Measurements from ENCODE around the gene DPP4.

DPP4 gene

DNA sequence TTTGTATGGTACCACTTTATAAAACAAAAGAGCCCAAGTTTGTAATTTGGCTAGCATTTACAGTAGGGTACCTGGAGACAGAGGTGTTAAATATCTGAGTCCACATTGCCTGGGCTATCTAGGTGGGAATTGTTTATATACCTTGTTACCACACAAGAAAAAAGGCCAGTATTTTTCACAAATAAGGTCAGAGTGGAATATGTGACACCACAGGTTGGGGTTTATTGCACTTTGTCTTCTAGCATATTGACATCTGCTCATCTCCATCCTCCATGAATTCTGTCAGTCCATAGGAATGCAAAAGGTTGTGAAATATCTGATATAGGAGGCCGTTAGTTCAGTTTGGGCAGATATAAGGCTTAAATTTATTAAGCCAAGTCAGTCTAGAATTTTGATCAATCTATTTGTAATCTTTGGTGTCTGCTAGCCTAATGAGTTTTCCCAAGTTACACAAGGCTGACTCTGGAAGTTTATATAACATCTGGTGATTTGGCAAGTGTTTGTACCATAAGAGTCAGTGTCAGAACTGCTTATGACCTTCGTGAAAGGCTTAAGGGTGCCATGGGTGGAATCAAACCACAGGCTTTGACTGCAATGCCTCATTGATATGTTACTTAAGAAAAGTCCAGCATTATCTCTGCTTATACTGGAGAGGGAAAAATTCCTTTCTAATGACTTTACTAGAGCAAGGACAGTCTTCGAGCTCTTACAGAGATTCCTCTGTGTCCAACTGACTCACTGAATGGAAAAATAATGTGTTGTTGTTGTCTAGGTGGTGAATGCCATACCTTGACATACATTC lies 11.3 kb upstream of the DPP4 start:
- no peak for DNase-seq

DNA sequence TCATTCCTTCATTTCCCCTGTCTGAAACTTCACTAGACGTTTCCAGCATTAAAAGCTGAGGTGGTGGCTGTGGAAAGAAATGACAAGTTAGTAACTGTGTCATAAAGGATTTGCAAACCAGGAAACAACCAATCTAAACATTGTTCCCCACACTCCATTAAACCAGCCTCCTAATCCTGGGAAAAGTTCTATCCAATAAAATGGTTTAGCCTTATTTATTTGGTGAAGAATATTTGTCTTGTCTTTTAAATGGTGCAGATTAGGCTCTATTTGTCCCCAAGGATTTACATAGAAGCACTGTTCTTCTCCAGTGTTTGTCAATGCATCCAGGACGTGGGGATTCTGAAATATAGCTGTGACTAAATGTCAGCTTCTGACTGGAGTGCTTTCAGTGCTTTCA lies 10.5 kb upstream of the DPP4 start:
- DNase-seq = no peak

- DNase-seq = no peak
Observed at GRCh38 chr2:162082681-162083080, 8.7 kb upstream of the DPP4 start.

DNA sequence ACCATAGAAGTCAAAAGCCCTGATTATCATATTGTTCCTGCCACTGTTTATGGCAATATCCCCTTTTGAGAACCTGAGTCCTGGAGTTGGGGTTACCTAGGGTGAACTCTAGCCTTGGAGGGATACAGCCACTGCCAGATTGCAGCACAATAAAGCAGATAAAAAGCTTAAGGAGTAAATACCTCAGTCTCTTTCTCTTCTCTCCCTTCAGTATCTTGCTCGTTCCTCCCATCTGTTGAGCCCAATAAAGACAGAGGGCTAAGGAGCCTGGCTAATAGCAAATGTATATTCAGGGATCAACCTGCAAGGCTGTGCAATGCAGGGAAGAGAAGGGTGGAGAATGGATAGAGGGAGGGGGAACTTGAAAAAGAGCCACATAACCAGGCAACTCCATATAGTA lies 8.0 kb upstream of the DPP4 start:
- no peak for DNase-seq

DNA sequence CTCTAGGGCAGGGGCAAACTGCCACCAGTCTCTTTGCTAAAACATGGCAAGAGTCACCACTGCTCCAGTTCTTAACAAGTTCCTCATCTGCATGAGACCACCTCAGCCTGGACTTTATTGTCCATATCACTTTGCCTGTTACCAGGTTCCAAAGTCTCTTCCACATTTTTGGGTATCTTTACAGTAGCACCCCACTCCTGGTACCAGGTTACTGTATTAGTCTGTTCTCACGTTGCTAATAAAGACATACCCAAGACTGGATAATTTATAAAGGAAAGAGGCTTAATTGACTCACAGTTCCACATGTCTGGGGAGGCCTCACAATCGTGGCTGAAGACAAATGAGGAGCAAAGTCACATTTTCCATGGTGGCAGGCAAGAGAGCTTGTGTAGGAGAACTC lies 5.5 kb upstream of the DPP4 start:
- no peak for DNase-seq

- DNase-seq = no peak
Observed at GRCh38 chr2:162075689-162076132, 1.7 kb upstream of the DPP4 start.

GRCh38 chr2:162074928-162075688 lies 1.1 kb upstream of the DPP4 start:
- no peak for DNase-seq

- DNase-seq = no peak
Observed at GRCh38 chr2:162074632-162074895, 549 bp upstream of the DPP4 start.

GRCh38 chr2:162072976-162073887 lies 783 bp downstream of the DPP4 start:
- no peak for DNase-seq

DNA sequence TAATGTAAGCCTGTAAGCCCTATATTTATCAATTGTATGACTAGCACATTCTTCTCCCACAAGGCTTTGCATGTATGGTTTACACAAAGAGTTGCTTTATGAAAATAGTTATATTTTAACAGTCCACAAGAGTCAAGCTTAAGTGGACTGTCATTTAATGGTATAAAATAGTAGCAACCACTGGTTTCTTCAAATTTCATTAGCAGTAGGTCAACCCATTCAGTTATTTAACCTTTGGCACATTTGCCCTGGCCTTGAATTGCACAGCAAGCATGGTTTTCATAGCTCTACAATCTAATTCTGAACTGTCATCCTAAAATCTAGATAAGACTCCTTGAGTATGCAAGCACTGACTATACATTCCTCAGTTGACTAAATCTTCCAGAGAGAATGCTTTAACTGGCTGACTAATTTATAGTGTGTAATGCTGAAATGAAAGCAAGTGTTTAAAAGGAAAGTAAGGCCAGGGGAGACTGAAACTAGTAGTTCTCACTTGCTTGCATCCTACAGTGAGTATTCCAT lies 1.8 kb downstream of the DPP4 start:
- DNase-seq = no peak

DNA sequence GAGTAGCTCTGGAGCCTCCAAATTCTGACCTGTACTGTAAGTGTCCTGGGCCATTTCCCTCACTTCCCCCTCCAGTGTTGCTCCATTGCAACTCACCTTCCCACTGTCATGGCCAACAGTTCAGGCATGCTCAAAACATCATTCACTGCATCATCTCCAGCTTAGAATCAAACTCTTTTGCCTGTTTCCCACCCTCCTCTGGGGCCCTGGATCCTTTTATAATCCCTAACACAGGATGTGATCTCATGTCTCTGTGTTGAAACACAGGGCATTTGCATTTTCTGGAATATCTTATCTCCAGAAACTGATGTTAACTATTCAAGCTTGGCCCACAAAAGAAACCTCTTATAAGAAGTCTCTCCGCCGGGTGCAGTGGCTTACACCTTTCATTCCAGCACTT lies 3.0 kb downstream of the DPP4 start:
- no peak for DNase-seq

- DNase-seq = no peak
Observed at GRCh38 chr2:162070228-162070936, 3.6 kb downstream of the DPP4 start.

DNA sequence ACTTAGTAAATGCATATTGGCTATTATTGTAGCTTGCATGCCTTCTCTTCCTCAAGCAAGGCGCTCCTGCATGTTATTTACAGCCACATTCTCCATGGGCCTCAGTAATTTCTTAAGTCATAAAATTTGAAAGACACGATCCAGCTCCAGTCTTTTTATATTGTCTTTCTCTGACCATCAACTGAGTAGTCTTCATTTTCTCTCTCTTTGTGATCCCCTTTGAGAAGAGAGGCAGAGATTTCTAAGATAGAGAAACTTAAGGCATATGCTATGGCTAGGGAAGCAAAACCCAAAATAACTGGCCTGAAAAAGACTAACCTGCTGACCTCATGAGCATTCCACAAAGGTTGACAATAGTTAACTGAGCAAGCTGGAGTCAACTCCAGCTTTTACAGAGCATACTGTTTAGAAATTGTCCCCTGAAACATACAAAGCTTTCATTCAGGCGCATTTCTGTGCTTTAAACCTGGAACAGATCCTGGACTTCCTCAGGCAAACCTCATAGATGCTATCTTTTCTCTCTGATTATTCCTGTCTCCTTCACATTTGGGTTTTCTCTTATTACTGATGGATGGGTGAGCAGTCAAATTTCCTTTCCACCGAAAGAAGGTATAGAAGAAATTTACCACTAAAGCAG lies 4.6 kb downstream of the DPP4 start:
- no peak for DNase-seq

DNA sequence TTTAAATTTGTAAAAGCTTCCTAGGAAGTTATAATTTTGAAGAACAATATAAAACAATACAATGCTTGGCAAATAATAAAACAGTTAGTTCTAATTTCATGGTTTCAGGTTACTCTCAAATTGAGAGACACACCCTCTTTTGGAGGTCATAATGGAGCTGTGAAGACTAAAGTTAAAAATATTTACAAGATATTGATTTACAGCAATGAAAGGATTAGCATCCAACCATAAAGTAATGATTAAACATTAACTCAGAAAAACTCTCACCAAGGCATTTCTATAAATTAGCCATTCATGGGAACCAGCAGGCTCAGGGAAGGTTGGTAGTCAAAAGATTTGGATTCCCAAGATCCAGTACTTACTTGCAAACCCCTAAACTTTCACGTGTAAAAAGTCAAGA lies 6.4 kb downstream of the DPP4 start:
- DNase-seq = no peak

DNA sequence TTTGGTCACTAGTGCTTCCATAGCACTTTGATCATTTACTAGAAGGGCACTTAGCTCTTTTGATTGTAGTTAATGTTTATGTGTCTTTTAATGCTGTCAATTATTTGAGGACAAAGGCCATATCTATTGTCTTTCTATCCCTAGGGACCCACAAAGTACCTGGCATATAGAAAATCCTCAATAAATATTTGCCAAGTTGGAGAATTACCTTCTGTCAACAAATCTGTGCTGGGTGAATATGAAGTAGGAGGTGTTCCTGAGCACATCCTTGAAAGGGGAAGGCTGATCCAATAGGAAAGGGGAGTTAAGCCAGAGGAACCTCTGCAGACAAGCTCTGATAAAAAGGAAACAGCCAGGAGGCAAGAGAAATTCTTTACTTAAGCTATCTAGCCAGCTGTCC lies 8.2 kb downstream of the DPP4 start:
- no peak for DNase-seq

DNA sequence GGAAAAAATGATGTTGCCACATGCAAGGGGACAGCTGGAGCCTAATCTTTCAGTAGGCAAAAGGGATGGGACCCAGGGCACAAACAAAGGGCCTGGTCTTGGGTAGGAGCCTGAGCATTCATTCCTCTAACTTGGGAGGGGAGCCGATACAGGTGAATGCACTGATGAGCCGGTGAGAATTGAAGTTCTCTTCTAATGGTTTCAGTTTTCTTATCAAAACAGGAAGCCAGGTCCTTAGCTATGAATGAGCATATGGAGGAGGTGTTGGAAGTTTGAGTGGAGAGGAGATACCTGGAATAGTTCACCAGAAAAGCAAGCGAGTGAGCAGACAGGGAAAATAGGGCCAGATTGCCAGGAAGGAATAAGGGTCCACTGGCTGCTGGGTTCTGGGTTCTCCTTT lies 10.1 kb downstream of the DPP4 start:
- no peak for DNase-seq

DNA sequence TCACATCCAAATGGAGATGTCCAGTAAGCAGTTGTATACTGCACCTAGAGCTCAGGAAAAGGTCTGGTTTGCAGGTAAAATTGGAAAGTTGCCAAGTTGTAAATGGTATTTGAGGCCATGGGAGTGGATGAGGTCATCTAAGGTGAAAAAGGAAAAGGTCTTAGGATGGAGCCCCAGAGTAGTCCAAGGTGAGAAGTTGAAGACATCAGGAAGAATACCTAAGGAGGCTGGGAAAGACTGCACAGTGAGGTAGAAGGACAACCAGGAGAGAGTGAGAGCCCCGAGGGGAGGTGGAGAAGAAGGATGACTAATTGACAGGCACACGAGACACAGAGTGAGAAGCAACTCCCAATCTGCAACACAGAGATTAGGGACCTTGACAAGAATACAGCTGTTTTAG lies 10.7 kb downstream of the DPP4 start:
- no peak for DNase-seq

GRCh38 chr2:162062559-162062958 lies 11.5 kb downstream of the DPP4 start:
- no peak for DNase-seq

GRCh38 chr2:162061021-162061420 lies 13.0 kb downstream of the DPP4 start:
- no peak for DNase-seq

DNA sequence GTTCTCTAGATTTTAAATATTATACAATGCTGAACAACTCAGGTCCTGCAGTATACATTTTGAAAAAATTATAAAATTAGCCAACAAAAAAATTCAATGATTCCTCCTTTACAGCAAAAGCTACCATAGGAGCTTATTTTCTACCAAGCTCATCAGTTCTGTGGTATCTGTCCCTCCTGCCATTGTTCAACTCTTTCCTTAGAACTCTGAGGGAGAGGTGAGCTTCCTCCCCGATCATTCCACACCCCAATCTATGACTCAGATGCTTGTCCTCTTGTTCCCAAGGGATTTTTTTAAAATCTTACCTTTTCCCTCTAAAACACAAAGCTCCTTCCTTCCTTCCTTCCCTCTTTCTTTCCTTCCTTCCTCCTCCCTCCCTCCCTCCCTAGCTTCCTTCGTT lies 13.5 kb downstream of the DPP4 start:
- DNase-seq = no peak

DNA sequence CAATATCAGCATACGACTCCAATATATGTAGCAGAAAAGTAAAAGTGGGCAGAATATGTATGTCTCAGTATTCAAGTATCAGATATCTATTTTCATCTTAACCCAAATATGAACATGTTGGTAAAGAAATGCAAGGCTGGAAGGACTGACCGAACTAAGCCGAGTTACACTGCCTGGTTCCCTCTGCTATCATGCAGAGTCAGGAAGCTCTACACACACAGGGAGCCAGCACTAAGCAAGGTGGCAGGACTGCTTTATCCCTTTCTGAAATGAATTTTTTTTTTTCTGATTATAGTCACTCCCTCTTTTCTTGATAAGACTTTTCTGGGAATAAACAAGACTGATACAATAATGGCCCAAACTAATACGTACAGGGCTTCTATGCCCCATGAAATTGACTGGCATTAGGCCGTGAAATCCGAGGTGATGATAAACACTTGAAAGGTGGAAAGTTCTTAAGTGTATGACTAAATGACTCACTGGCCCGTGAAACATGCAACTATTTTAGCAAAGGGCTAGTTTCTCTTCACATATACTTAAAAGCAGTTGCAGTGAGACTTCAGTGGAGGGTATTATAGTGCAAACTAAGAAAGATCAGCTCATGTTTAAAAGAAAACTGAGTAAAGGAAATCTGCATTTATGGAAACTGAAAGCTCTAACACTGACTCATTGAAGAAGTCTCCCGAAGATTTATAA lies 14.9 kb downstream of the DPP4 start:
- DNase-seq = no peak

GRCh38 chr2:162057426-162057825 lies 16.6 kb downstream of the DPP4 start:
- DNase-seq = no peak
